K562 (cell line): ENCODE results near the gene MTA1. TPM values are rescaled to one million over a fixed set of nuclear protein-coding genes. Genes with fewer than 3 reads are reported as not detected.

ENCODE experiments used
- ATAC-seq: fragments of 200-7000 bp; cut with Tn5 transposase; 3 replicates; pipeline ENCODE4 v1.9.1; 2020; ENCODE audit warnings: moderate library complexity
- BruUV-seq: library from RNA; stranded (reverse); fragments of 400-500 nt; replicated peaks from 2 replicates; lab custom pipeline; 2021; lab: Mats Ljungman, UMichigan
- CTCF ChIA-PET: fragments of 300-600 bp; formaldehyde crosslinking; extraction: SDS; loops from one replicate; lab custom pipeline; 2021; ENCODE audit warnings: low intra/inter-chr PET ratio; lab: Yijun Ruan, JAX
- POLR2A ChIA-PET: fragments of 300-600, 350-650 bp; sonication (Branson Sonifier 250); formaldehyde crosslinking; extraction: SDS; loops from one replicate; lab custom pipeline; 2021; ENCODE audit warnings: antibody characterized with exemption, inconsistent platforms; lab: Yijun Ruan, JAX
- DNase-seq, 4 experiments: peaks; one replicate each; pipeline versions ENCODE4 v3.0.0 to v3.0.0-alpha.2; 2011 to 2018; ENCODE audit warnings: low spot score in 3 of 4, mixed read lengths in 3 of 4; ENCODE audit errors: extremely low read depth in 1 of 4
- FAIRE-seq: peaks from 2 replicates; lab custom pipeline; 2011; peaks lifted over from hg19 to GRCh38; lab: Jason Lieb, UNC
- H2AFZ ChIP-seq: 2 replicates; pipeline ENCODE4 v1.6.0; 2011; ENCODE audit warnings: low read depth, low read length, control low read depth, inconsistent platforms
- H3K27ac ChIP-seq: fragments of 200-600 bp; 3 replicates; pipeline ENCODE4 v1.8.0; 2011; ENCODE audit warnings: low read depth, mild to moderate bottlenecking, control low read depth, inconsistent platforms, low read length, moderate library complexity, mixed read lengths; ENCODE audit errors: extremely low read depth
- H3K27me3 ChIP-seq, 2 experiments: fragments of 300-600 bp in 1 of 2; 2 replicates in 1 of 2; 3 replicates in 1 of 2; pipeline versions ENCODE4 v1.6.0 to v1.8.0; 2011; ENCODE audit warnings: inconsistent platforms in 2 of 2, low read length in 2 of 2, mild to moderate bottlenecking in 1 of 2, mixed read lengths in 1 of 2, moderate library complexity in 1 of 2; ENCODE audit not compliant: control insufficient read depth in 2 of 2, insufficient read depth in 2 of 2
- H3K36me3 ChIP-seq: fragments of 300-600 bp; 3 replicates; pipeline ENCODE4 v1.8.0; 2011; ENCODE audit warnings: mild to moderate bottlenecking, low read length, inconsistent platforms; ENCODE audit not compliant: control insufficient read depth, insufficient read depth
- H3K4me1 ChIP-seq, 2 experiments: fragments of 200-600 bp in 1 of 2; replicated peaks in 1 of 2; 2 replicates in 1 of 2; 3 replicates in 1 of 2; pipeline versions ENCODE4 v1.5.1 to v1.8.0; 2011; ENCODE audit warnings: inconsistent platforms in 2 of 2, low read length in 2 of 2, mild to moderate bottlenecking in 1 of 2, mixed read lengths in 1 of 2, moderate library complexity in 1 of 2; ENCODE audit not compliant: control insufficient read depth in 2 of 2, insufficient read depth in 2 of 2
- H3K4me2 ChIP-seq: 2 replicates; pipeline ENCODE4 v1.6.1; 2011; ENCODE audit warnings: low read length, control low read depth, inconsistent platforms, mixed read lengths; ENCODE audit not compliant: insufficient read depth
- H3K4me3 ChIP-seq: fragments of 200-600 bp; sonication (generic), shearing (Covaris generic); 2 replicates; pipeline ENCODE4 v1.5.1; 2016; ENCODE audit warnings: control low read depth, inconsistent platforms
- H3K79me2 ChIP-seq: fragments of 200-600 bp; 3 replicates; pipeline ENCODE4 v1.8.0; 2011; ENCODE audit warnings: low read length, inconsistent platforms; ENCODE audit not compliant: control insufficient read depth, insufficient read depth
- H3K9ac ChIP-seq, 2 experiments: 2 replicates each; pipeline versions ENCODE4 v1.6.0 to v1.6.1; 2011; ENCODE audit warnings: low read depth in 2 of 2, low read length in 2 of 2, control low read depth in 1 of 2, inconsistent platforms in 1 of 2, mild to moderate bottlenecking in 1 of 2, mixed read lengths in 1 of 2; ENCODE audit not compliant: insufficient read depth in 1 of 2
- H3K9me1 ChIP-seq: one replicate; pipeline ENCODE4 v1.6.0; 2011; ENCODE audit warnings: inconsistent platforms, mild to moderate bottlenecking, low read length, moderate library complexity; ENCODE audit not compliant: control insufficient read depth, insufficient read depth
- H3K9me3 ChIP-seq: replicated peaks from 2 replicates; pipeline ENCODE4 v1.5.1; 2011; ENCODE audit warnings: low read depth, low read length, inconsistent platforms; ENCODE audit not compliant: control insufficient read depth, insufficient read depth
- H4K20me1 ChIP-seq: replicated peaks from 2 replicates; pipeline ENCODE4 v1.6.1; 2011; ENCODE audit warnings: low read length, inconsistent platforms, mixed read lengths; ENCODE audit not compliant: control insufficient read depth, insufficient read depth
- ATF3 ChIP-seq, 2 experiments: fragments of 450-650 bp in 1 of 2; sonication (generic) in 1 of 2; formaldehyde crosslinking in 1 of 2; IDR thresholded peaks in 1 of 2; conservative IDR thresholded peaks in 1 of 2; 2 replicates each; pipeline versions ENCODE4 v1.6.1 to v1.8.1; 2016 to 2023; ENCODE audit warnings: mild to moderate bottlenecking in 2 of 2, moderate library complexity in 2 of 2, inconsistent platforms in 1 of 2, missing genetic modification reagents in 1 of 2
- BCL6 ChIP-seq: fragments of 250-450 bp; sonication (Bioruptor Pico); IDR thresholded peaks from 2 replicates; pipeline ENCODE4 v1.4.0; 2020
- CBX5 ChIP-seq: IDR thresholded peaks from 2 replicates; pipeline ENCODE4 v1.6.1; 2014; ENCODE audit warnings: low read depth, borderline replicate concordance
- ETV1 ChIP-seq: fragments of 450-650 bp; conservative IDR thresholded peaks from 2 replicates; pipeline ENCODE4 v1.6.1; 2016; ENCODE audit warnings: missing genetic modification characterization, control low read depth, low read depth, missing compliant biosample characterization
- HDAC2 ChIP-seq: fragments of 450-650 bp; IDR thresholded peaks from 2 replicates; pipeline ENCODE4 v1.6.1; 2016; ENCODE audit warnings: mild to moderate bottlenecking
- HEY1 ChIP-seq: fragments of 250-450 bp; sonication (Bioruptor Pico); IDR thresholded peaks from 2 replicates; pipeline ENCODE4 v1.5.0; 2020; ENCODE audit warnings: mild to moderate bottlenecking, moderate library complexity, borderline replicate concordance
- MCM7 ChIP-seq, 2 experiments: fragments of 450-650 bp; IDR thresholded peaks; 2 replicates each; pipeline ENCODE4 v1.6.1; 2016 to 2018
- NCOA4 ChIP-seq: fragments of 450-650 bp; IDR thresholded peaks from 2 replicates; pipeline ENCODE4 v1.6.1; 2018; ENCODE audit warnings: mild to moderate bottlenecking; ENCODE audit not compliant: partially characterized antibody
- NELFE ChIP-seq: IDR thresholded peaks from 2 replicates; pipeline ENCODE4 v1.6.1; 2011; ENCODE audit warnings: mild to moderate bottlenecking; ENCODE audit not compliant: insufficient read depth, insufficient read length
- PKNOX1 ChIP-seq: fragments of 450-650 bp; IDR thresholded peaks from 2 replicates; pipeline ENCODE4 v1.6.1; 2016
- SREBF1 ChIP-seq: fragments of 150-350 bp; IDR thresholded peaks from 2 replicates; pipeline ENCODE4 v1.6.1; 2014; ENCODE audit warnings: antibody characterized with exemption, low read depth, low read length, borderline replicate concordance
- YBX1 ChIP-seq: fragments of 450-650 bp; IDR thresholded peaks from 2 replicates; pipeline ENCODE4 v1.7.1; 2016; ENCODE audit warnings: mild to moderate bottlenecking
- ZBTB33 ChIP-seq: sonication (generic); formaldehyde crosslinking; IDR thresholded peaks from 2 replicates; pipeline ENCODE4 v1.8.1; 2023; ENCODE audit warnings: mild to moderate bottlenecking, missing genetic modification reagents
- ZFP30 ChIP-seq: fragments of 250-450 bp; sonication (Bioruptor Pico); IDR thresholded peaks from 2 replicates; pipeline ENCODE4 v1.8.0; 2022; ENCODE audit warnings: moderate library complexity, mild to moderate bottlenecking, inconsistent platforms, borderline replicate concordance
- ZNF212 ChIP-seq: fragments of 450-650 bp; formaldehyde crosslinking; IDR thresholded peaks from 2 replicates; pipeline ENCODE4 v1.4.0; 2020; ENCODE audit warnings: mild to moderate bottlenecking
- ZNF316 ChIP-seq: fragments of 450-650 bp; IDR thresholded peaks from 2 replicates; pipeline ENCODE4 v1.6.1; 2016
- ZNF695 ChIP-seq: fragments of 450-650 bp; formaldehyde crosslinking; IDR thresholded peaks from 2 replicates; pipeline ENCODE4 v1.4.0; 2020; ENCODE audit warnings: mild to moderate bottlenecking, moderate library complexity
- WGBS: fragments of 100-300 bp; shearing (Covaris generic); methylation state at CpG from one replicate; pipeline ENCODE4 v1.1.6; 2016; ENCODE audit warnings: low coverage, mixed read lengths; ENCODE audit not compliant: insufficient coverage; ENCODE audit errors: missing lambda C conversion rate; 5-methylcytosine and 5-hydroxymethylcytosine counted together
- in situ Hi-C: fragments of 300-500 bp; cut with MboI; formaldehyde crosslinking; loops from 4 replicates; pipeline ENCODE4 v1.15.0; 2018; ENCODE audit warnings: inconsistent platforms, mixed read lengths
- intact Hi-C: fragments of 100-400 bp; cut with micrococcal nuclease; formaldehyde crosslinking; loops from 2 replicates; pipeline ENCODE4 v1.14.2; 2022
- polyA plus RNA-seq, 8 experiments: library from polyadenylated mRNA; depleted of rRNA in 4 of 8; stranded (reverse) in 5 of 8; unstranded in 3 of 8; fragments of >200 nt; fragmentation: Nextera tagmentation in 2 of 8; fragmentation: Illumina TruSeq in 1 of 8; extraction: Ambion mirVana in 2 of 8; extraction: Trizol in 1 of 8; gene quantifications; 2 replicates each; pipeline versions ENCODE4 v1.2.1 to v1.2.3, GENCODE V29; 2011 to 2014; ENCODE audit warnings: inconsistent platforms in 1 of 8, missing spikeins in 1 of 8
- total RNA-seq, 7 experiments: library from RNA; depleted of rRNA in 6 of 7; stranded (reverse); fragments of >200 nt in 6 of 7; fragmentation: Illumina TruSeq in 2 of 7; extraction: Trizol in 2 of 7; gene quantifications; 2 replicates each; pipeline versions ENCODE4 v1.2.1 to v1.2.3, GENCODE V29; 2011 to 2021; ENCODE audit warnings: low replicate concordance in 1 of 7

MTA1 gene
- total and polyA plus RNA-seq, 9 of the 15 experiments (the other 6 are each of a cell fraction or from before 2014, with no cell fraction given), result 0.13 to 118 (median 32.3) TPM

DNA sequence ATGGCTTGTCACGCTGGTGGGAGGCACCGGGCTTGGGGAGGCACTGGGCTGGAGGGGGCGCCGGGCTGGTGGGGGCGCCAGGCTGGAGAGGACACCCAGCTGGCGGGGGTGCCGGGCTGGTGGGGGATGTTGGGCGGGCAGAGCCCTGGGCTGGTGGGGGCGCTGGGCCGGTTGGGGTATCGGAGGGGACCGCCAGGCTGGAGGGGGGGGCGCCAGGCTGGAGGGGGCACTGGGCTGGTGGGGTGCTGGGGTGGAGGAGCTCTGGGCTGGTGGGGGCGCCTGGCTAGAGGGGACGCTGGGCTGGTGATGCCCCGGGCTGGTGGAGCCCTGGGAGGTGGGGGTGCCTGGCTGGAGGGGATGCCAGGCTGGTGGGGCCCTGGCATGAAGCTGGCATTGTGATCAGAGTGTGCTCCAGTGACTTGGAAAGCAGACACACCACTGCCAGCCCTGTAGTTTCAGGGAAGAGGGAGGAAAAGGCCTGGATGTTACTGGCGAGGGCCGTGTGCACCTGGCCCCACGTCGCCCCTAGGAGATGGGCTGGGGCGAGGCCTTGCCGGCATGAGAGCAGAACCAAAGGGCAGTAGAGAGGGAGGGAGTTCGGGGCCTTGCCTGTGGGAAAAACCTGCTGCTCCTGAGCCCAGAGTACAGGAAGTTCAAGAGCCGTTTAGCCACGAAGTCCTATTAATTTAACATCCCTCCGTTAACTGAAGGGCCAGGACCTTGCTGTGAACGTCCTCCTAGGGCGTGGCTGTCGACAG, 84.5 kb downstream of the MTA1 start (continued):
- TF ChIP-seq ZNF695 (no peak), ATF3 (IDR thresholded peaks at IDR 0.05) (no peak), ATF3 (CRISPR knock-in tag; conservative IDR thresholded peaks at IDR 0.05) (no peak), ETV1 (no peak), HDAC2 (no peak)
- TF ChIP-seq, all 486 proteins: peak for 0

DNA sequence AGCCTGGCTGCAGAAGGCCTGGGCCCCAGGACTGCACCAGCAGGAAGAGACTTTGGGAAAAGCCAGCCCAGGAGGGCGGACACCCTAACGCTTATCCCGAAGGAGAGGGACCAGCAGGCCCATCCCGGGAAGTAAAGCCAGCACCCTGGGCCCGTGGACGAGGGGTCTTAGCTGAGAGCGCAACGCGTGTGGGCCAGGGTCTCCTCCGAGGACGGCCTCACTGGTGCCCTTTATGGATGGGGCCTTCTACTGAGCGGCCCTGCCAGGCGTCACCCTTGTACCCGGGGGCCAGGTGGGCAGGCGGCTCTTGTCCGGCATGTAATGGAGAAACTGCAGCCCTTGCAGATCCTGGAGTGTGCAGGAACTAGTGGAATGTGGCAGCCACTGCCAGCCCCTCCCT, 85.5 kb downstream of the MTA1 start:
- in situ Hi-C loops, result no loop called here
- Histone ChIP-seq H2AFZ (no peak overlapping the region), H3K4me3 (no peak overlapping the region)
- TF ChIP-seq ZNF212 (CRISPR knock-in tag), result no peak
- TF ChIP-seq HEY1 (CRISPR knock-in tag), result no peak
- TF ChIP-seq NCOA4, result no peak
- TF ChIP-seq ZNF316, result no peak
- no peak for TF ChIP-seq YBX1
- no peak for TF ChIP-seq CBX5
- no peak for TF ChIP-seq ZFP30 (CRISPR knock-in tag)
- no peak for TF ChIP-seq PKNOX1
- no peak for TF ChIP-seq ZBTB33 (CRISPR knock-in tag)
- TF ChIP-seq NELFE, result no peak
- TF ChIP-seq SREBF1, result no peak
- TF ChIP-seq MCM7 (IDR thresholded peaks at IDR 0.05), result no peak
- TF ChIP-seq BCL6, result no peak

More for the DNA sequence above, 85.5 kb downstream of the MTA1 start:
- no peak overlapping the region for H3K9ac ChIP-seq
- FAIRE-seq (no peak), ATAC-seq (no peak), DNase-seq (no peak)
- intact Hi-C loops, result no loop called here
- H4K20me1 ChIP-seq, result no peaks in the 10 kb centered on the region
- H3K4me2 ChIP-seq, result no peak overlapping the region
- ChIA-PET CTCF (no interaction called here), POLR2A (no interaction called here)
- H3K9me3 ChIP-seq, result no peaks in the 10 kb centered on the region
- no peaks in the 10 kb centered on the region for H3K36me3 ChIP-seq
- H3K4me1 ChIP-seq, result peaks cover 0 to 12% of the 10 kb centered on the region in 2 experiments; a peak in 2 of 5 replicates
- BruUV-seq, result no TSS peak
- H3K9me1 ChIP-seq, result no peaks in the 10 kb centered on the region
- 28% methylated on average over 4 of the region's 16 CpGs for WGBS
- H3K79me2 ChIP-seq, result no peaks in the 10 kb centered on the region
- H3K27me3 ChIP-seq, result peaks cover 12 to 36% of the 10 kb centered on the region in 2 experiments
- no peak overlapping the region for H3K27ac ChIP-seq
